HG02973 (cell line): ENCODE measurements around the gene NCKIPSD.

Source experiments
- ATAC-seq: cut with Tn5 transposase; IDR thresholded peaks from one replicate; pipeline ENCODE4 v1.9.1; 2021; ENCODE audit warnings: moderate library complexity; ENCODE audit not compliant: unreplicated experiment

The NCKIPSD gene

DNA sequence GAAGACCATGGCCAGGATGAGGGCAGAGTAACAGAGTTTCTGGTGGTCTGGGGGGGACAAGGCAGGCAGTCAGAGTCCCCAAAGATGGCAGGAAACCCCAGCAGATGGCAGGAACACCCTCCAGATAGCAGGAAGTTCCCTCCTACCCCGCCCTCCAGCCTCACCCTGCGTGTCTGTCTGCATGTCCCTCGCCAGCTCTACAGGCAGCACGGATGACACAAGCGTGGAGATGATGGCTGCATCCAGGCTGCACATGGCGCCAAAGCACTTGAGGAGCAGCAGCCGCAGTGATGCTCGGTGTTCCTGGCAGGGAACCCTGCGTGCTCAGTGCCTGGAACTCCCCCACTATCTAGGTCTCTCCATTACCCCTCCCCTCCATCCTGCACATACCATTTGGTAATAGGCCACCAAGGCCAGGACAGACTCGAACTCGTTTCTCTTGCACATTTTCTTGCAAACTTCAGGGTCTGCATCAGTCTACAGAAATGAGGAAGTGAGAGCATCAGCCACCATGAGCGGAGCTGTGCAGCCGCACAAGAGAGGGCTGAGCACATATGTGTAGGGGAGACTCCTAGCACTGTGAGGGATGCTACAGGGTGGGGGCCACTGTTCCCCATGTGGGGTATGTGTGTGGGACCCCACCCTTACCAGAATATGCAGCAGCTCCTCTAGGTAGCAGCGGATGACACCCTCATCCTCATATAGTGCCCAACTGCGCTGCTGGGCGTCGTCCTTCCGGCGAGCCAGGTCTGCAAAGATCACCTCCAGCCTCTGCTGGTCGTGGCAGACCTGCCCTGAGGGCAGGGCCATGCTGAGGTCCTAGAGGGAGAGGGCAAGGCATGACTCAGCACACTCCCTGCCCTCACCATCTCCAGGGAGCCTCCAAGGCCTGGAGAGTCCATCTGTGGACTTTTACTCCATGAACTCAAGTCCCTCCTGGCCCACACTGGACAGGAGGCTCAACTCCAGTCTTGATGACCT, 6.0 kb downstream of the NCKIPSD start:
- ATAC-seq: no peak

DNA sequence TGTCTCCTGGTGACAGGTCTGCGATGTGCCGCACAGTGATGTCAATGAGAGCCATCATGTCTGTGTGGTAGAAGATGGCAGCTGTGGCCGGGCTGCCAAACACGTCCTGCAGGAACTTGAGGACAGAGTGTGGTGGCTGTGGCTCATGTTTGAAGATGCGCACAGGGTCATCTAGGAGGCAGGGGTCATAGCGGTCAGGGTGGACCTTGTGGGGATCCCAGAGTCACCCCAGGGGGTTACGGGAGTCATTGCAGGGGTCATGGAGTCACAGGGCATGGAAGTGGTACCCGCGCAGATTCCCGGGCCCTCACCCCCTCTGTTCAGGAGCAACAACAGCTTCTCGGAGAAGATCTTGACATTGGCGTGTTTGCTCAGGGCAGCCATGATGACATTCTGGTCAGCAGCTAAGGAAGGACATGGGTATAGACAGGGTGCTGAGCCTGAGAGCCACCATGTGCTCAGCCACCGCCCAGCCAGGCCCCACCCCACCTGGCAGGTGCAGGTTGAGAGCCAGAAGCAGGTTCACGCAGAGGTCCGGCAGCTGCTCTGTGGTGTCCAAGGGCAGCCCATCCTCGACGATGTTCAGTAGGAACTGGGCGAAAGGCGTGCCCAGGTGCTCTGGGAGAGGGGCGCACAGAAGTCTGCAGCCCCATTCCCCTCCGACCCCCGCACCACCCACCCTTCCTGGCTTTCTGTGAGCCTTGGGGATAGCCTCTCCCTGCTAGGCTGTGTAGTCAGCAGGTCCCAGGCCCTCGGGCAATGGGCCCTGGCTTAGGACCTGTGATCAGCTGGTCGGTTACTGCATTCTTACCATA, 6.9 kb downstream of the NCKIPSD start:
- no peak for ATAC-seq

GRCh38 chr3:48678056-48678455, 7.7 kb downstream of the NCKIPSD start:
- no peak for ATAC-seq

DNA sequence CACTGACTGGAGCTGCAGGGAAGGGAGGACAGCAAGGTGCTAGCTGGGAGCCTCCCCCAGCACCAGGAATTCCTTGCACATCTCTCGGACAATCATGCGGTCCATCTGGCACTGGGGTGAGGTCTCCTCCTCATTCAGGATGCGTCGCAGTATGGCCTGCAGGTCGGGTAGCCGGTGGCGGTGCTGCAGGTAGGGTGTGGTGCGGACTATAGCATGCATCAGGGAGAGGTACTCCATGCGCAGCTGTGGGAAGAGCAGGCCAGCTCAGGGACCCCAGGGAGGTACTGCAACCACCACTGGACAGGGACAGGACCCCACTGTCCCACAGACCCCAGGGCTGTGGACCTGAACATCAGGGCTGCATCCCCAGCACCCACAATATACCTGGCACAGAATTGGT, 11.2 kb downstream of the NCKIPSD start:
- ATAC-seq: no peak

DNA sequence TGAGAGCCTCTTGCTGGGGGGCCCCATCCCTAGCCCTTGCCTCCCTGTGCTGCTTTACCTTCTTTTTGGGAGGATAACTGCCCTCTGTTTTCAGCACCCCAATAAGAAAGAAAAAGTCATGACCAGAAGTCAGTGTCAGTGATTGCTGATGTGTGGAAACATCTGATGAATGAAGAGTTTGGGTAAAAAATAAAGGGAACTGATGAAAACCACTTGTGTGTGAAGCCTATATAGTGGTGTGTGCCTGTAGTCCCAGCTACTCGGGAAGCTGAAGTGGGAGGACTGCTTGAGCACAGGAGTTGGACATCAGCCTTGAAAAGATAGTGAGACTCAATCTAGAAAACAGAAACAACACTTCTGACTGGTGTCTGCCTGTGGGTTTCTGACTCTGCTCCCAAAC, 13.2 kb downstream of the NCKIPSD start:
- ATAC-seq: no peak

DNA sequence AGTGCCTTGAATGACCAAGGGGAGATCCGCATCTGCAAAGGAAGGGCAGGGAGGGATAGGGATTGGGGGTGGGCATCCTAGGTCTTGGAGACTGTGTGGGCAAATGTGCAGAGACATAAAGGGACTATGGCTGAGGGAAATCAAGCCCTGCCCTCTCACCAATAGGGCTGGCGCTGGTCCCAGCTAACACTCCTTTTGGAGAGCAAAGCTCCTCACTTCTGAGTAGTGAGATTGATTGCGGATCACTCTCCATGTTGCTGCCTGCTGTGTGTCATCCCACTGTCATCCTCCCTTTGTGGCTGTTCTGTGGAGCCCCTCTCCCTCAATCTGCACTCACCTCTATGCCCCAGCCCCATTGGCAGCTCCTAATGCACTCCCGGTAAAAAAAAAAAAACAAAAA, 20.8 kb downstream of the NCKIPSD start:
- ATAC-seq: no peak

- no peak for ATAC-seq
Observed at GRCh38 chr3:48664313-48664644, 21.4 kb downstream of the NCKIPSD start.

GRCh38 chr3:48663489-48664312, 22.0 kb downstream of the NCKIPSD start:
- ATAC-seq: peak; percentile 71

DNA sequence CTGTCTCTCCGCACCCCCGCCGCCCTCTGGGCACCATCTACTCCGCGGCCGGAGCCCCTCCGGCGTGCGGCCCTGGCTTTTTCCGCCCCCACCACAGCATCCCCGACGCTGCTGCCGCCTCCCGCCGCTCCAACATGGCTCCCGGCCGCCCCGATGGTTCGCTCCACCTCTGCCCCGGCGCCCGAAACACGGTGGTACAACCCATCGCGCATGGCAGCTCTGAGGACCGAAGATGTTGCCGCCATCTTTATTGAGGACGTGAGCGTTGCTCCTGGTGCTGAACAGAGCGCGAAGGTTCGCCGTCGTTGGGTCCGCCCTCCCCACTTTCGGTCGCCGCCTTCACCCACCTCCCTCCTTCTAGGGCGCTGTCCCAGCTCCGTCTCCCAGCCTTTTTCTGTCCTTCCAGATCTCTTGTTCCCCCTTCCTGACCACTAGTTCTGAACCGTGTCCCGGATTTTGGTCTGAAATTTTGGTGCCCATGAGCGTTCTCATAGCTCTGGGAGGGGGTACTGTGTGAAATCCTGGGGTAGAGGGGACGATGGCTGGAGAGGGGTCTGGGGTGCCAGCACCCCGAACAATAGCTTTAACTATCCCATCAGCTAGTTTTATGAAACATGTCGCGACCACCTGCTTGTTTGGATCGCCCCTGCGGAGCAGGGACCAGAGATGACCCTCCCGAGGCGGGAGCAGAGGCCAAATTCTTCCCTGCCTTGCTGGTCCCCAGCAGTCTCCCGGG, 22.8 kb downstream of the NCKIPSD start, which contains the start of gene CELSR3:
Gene CELSR3 (minus strand): TSS at position 134 of the 736 bp plus-strand sequence. CDS start 252 bp downstream, outside the sequence.
- ATAC-seq: no peak

- ATAC-seq: no peak
Observed at GRCh38 chr3:48662145-48662752, 23.5 kb downstream of the NCKIPSD start.

DNA sequence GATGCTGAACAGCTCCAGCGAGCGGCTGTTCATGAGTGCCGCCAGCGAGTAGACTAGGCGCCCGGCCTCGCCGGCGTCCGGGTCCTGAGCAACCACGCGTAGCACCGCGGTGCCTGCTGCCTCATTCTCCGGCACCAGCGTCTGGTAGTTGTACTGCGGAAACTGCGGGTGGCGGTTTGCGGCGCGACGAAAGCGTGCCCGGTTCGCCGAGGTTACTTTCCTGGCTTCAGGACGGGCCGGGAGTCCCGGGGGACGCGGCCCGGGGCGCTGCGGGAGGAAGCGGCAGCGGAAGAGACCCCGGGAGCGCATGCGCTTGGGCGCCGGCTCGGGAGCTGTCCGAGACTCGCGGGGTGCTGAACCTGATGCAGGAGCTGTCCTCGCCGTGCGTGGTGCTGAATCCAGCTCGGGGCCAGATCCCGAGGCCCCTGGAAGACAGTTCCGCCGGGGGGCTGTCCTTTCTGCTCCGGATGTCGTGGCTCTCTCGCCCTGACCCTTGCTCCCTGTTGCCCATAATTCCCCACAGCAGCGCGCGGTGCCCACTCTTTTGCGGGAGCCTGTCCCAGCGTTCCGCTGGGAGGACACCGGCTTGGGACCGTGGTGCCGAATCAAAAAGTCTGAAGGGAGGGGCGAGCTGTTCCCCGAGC, 24.1 kb downstream of the NCKIPSD start:
- ATAC-seq: no peak

- ATAC-seq: no peak
Observed at GRCh38 chr3:48660800-48661400, 24.8 kb downstream of the NCKIPSD start.

- no peak for ATAC-seq
Observed at GRCh38 chr3:48656841-48657281, 28.9 kb downstream of the NCKIPSD start.

GRCh38 chr3:48656061-48656840, 29.5 kb downstream of the NCKIPSD start:
- ATAC-seq: peak; percentile 39

- no peak for ATAC-seq
Observed at GRCh38 chr3:48655606-48656005, 30.1 kb downstream of the NCKIPSD start.

- no peak for ATAC-seq
Observed at GRCh38 chr3:48655063-48655462, 30.7 kb downstream of the NCKIPSD start.

- no peak for ATAC-seq
Observed at GRCh38 chr3:48652923-48653715, 32.6 kb downstream of the NCKIPSD start.
